GM18858 (cell line): Measurements from ENCODE around the gene LNPK.
"Not testable (repeated sequence)": the region's sequence is repeated elsewhere in the genome, so short reads cannot be mapped to it uniquely, and the experiment has no call there.

Experiments
- ATAC-seq: cut with Tn5 transposase; IDR thresholded peaks from one replicate; pipeline ENCODE4 v1.9.1; 2021; ENCODE audit not compliant: unreplicated experiment

The LNPK gene

GRCh38 chr2:175976391-175977157 lies 25.5 kb downstream of the LNPK start:
- ATAC-seq: no peak

- ATAC-seq: no peak
Observed at GRCh38 chr2:175973373-175973772, 28.7 kb downstream of the LNPK start.

DNA sequence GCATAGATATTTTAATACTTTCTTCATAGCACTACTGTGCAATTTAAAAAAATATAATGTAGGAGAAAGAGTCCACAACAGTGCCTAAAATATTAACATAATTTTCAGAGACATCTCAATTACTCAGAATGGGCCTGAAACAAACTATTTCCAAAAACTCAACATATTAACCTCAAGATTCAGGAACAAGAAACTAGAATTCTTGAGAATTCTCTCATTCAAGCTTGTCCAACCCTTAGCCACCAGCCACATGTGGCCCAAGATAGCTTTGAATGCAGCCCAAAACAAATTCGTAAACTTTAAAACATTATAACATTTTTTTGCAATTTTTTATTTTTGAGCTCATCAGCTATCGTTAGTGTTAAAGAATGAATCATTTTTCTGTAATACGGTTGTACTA lies 35.2 kb downstream of the LNPK start:
- no peak for ATAC-seq

DNA sequence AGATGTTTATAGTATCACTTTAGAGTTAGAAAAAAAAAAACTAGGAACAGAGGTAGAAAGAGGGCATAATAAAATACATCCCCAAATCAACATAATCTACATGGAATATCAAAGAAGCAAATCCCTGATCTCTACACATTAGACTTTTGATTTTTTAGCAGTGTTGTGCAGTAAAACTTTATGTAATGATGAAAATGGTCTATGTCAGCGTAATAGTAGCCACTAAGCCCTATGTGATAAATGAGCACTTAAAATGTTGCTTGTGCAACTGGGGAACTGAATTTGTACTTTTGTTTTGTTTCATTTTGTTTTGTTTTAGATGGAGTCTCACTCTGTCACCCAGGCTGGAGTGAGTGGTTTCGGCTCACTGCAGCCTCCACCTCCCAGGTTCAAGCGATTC lies 36.3 kb downstream of the LNPK start:
- no peak for ATAC-seq

DNA sequence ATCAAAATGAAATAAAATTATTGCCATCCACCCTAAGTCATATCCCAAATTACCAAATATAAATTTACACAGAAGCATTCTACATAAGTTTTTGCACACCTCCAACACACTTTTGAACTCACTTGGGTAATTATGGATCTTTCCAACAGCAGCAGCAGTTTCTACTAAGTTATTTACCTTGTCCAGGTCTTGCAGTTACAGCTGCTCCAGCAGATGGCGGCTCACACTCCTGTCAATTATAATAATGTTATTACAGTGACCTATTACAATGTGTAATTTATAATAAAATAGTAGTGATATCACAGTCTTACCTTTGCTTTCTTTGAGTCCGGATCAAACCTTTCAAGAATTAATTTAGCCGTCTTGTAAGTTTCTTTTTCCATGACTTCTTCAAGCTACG lies 37.9 kb downstream of the LNPK start:
- ATAC-seq: no peak

DNA sequence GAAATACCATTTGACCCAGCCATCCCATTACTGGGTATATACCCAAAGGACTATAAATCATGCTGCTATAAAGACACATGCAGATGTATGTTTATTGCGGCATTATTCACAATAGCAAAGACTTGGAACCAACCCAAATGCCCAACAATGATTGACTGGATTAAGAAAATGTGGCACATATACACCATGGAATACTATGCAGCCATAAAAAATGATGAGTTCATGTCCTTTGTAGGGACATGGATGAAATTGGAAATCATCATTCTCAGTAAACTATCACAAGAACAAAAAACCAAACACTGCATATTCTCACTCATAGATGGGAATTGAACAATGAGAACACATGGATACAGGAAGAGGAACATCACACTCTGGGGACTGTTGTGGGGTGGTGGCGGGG lies 38.9 kb downstream of the LNPK start:
- not testable (repeated sequence) for ATAC-seq

GRCh38 chr2:175957845-175958244 lies 44.2 kb downstream of the LNPK start:
- no peak for ATAC-seq

- no peak for ATAC-seq
Observed at GRCh38 chr2:175955136-175955535, 46.9 kb downstream of the LNPK start.

- no peak for ATAC-seq
Observed at GRCh38 chr2:175950512-175950911, 51.6 kb downstream of the LNPK start.

DNA sequence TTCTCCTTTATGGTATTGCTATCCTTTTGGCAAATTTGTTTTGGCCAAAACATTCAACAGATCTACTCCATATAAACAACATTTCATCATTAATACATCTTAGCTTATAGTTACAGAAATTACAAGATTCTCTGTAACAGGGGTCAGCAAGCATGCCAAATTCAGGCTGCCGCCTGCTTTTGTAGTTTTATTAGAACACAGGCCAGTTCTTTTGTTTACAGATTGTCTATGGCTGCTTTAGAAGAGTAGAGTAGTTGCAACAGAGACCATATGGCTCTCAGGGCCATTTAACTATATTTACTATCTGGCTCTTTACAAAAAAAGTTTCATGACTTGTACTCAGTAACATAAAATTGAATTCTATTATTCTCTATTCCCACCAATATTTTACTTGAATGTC lies 53.9 kb downstream of the LNPK start:
- no peak for ATAC-seq

DNA sequence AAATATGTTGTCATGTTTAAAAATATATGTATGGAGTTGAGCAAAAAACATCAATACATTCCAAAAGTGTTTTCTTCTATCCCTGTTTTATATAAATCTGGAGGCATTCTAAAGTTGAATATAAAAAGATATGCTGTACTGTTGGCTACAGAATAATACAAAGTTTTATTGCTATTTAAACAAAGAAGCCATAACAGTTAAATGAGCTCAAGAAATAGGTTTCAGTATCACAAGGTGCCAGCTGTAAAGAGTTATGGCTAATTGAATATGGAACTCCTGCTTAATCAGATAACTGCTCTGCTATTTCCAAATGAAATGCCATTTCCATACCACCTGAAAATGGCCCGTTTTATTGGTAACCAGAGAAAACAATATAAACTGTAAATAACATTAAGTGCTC lies 55.0 kb downstream of the LNPK start:
- ATAC-seq: no peak

DNA sequence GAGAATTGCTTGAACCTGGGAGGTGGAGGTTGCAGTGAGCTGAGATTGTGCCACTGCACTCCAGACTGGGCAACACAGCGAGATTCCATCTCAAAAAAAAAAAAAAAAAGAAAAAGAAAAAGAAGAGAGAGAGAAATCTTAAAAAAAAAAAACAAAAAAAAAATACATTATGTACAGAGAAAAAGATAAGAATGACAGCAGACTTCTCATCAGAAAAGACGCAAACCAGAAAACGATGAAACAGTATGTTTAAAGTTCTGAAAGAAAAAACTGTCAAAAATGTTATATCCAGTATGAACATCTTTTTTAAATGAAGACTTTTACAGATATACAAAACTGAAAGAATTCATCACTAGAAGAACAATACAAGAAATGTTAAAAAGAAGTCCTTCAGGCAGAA lies 60.4 kb downstream of the LNPK start:
- no peak for ATAC-seq

GRCh38 chr2:175937216-175937615 lies 64.9 kb downstream of the LNPK start:
- no peak for ATAC-seq

DNA sequence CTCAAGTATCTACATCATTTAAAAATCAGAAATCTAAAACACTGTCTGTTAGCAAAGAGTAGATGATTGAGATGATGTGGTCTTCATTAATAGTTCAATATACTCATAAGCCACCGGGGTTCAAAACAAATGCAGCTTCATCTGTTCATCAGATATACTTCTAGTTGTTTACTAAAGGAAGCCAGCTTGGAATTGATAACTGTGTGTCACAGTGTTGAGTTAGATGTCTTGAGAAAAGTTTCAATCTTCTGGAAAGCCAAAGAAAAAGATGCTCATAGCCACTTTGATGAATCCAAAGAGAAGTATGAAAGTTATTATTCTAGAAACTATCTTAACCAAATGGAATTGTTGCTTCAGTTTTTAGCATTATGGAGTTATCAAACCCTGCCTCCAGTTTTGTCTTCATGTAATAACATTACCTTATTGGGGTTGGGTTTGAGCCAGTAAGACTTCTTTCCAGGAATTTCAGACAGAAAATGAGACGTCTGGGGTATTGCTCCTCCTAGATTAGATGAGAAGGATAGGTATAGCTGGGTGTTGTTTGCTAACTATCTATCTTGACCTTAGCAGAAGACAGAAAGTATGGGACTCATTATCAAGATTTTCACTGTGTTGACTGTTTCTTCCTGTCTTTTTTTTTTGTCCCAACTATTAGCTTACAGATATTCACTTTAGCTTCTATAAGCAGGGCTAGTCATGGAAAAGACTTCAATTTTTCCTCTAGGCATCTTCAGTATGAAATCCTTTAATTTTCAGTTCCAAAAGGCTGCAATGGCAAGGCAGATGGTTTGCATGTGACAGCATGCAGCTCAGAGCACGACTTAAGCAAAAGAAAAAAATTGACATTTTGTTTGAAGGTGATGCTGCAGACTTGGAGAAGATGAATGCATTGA lies 66.5 kb downstream of the LNPK start:
- no peak for ATAC-seq

- ATAC-seq: no peak
Observed at GRCh38 chr2:175932675-175933074, 69.4 kb downstream of the LNPK start.

DNA sequence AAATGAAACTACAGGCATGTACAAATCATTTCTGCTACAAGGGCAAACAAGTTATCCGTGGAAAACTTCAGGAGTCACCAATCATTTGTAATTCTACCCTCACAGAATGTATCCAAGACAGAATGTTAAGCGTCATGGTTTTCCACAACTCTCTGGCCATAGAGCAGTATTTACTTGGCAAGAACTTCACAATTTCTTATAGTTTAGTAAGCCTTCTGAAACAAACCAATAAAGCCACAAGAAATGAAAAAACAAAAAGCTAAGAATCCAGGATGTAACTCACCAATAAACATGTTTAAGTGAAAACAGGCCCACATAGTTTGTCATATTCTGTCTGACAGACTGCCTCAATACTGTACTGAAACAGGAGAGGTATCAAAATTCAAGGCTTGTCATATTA lies 70.3 kb downstream of the LNPK start:
- ATAC-seq: no peak

GRCh38 chr2:175930504-175930903 lies 71.6 kb downstream of the LNPK start:
- no peak for ATAC-seq

- ATAC-seq: no peak
Observed at GRCh38 chr2:175929850-175930249, 72.2 kb downstream of the LNPK start.

DNA sequence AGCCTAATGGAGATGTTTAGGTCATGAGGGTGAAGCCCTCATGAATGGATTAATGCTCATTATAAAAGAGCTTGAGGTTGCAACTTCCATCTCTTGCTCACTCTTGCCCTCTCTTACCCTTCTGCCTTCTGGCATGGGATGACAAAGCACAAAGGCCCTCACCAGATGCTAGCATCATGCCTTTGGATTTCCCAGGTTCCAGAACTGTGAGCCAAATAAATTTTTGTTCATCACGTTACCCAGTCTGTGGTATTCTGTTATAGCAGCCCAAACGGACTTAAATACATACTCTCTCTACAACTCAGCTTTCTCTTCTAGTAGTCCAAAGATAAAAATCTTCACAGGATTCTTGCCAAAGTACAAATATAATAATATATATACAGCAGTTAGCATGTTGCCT lies 75.8 kb downstream of the LNPK start:
- no peak for ATAC-seq

GRCh38 chr2:175922160-175922559 lies 79.9 kb downstream of the LNPK start:
- ATAC-seq: no peak

DNA sequence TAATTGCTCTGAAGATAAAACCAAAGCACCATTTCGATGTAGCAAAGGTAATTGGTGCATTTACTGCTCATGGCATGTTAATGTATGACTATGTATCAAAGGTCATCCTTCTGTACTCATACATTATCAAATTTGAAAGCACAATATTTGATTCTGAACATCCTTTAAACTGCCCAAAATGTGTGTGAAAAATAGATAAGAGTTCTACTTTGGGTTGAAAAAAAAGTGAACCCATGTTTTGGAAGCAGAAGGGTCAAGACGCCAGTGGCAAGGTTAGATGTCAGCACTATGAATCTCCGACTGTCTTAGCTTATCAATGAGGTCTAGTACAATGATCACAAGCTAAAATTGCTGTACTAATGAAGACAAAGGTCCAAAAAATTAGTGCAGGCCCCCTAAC lies 83.1 kb downstream of the LNPK start:
- no peak for ATAC-seq

- no peak for ATAC-seq
Observed at GRCh38 chr2:175914846-175915245, 87.2 kb downstream of the LNPK start.
